K562 (cell line): ENCODE measurements around the gene GADD45B. TPM values are rescaled to one million over a fixed set of nuclear protein-coding genes. Genes with fewer than 3 reads are reported as not detected.

Source experiments
- BRD9 ChIP-seq: fragments of 450-650 bp; IDR thresholded peaks from 2 replicates; pipeline ENCODE4 v1.6.1; 2018; ENCODE audit warnings: low read depth; ENCODE audit not compliant: partially characterized antibody
- CREBBP ChIP-seq: IDR thresholded peaks from one replicate; pipeline ENCODE4 v1.6.1; 2012; ENCODE audit warnings: low read depth, mild to moderate bottlenecking, control low read depth, inconsistent platforms, low read length
- ELF4 ChIP-seq: fragments of 450-650 bp; formaldehyde crosslinking; IDR thresholded peaks from 2 replicates; pipeline ENCODE4 v1.4.0; 2022; ENCODE audit warnings: missing genetic modification characterization
- HIVEP1 ChIP-seq: fragments of 250-450 bp; sonication (Bioruptor Pico); IDR thresholded peaks from 2 replicates; pipeline ENCODE4 v1.4.0; 2020; ENCODE audit warnings: mild to moderate bottlenecking
- HMG20A ChIP-seq: fragments of 450-650 bp; formaldehyde crosslinking; conservative IDR thresholded peaks from 2 replicates; pipeline ENCODE4 v1.4.0; 2020; ENCODE audit warnings: mild to moderate bottlenecking, mixed read lengths
- IRF9 ChIP-seq: fragments of 450-650 bp; IDR thresholded peaks from 2 replicates; pipeline ENCODE4 v1.6.1; 2016; ENCODE audit warnings: missing biosample characterization, missing genetic modification characterization
- L3MBTL2 ChIP-seq: fragments of 450-650 bp; IDR thresholded peaks from 2 replicates; pipeline ENCODE4 v1.6.1; 2016; ENCODE audit warnings: mild to moderate bottlenecking, moderate library complexity
- MEIS2 ChIP-seq: fragments of 450-650 bp; IDR thresholded peaks from 2 replicates; pipeline ENCODE4 v1.6.1; 2014; ENCODE audit warnings: mild to moderate bottlenecking; ENCODE audit not compliant: partially characterized antibody
- NONO ChIP-seq, 2 experiments: fragments of 200-400 bp in 1 of 2; fragments of 450-650 bp in 1 of 2; formaldehyde crosslinking in 1 of 2; IDR thresholded peaks; 2 replicates each; pipeline ENCODE4 v1.6.1; 2017; ENCODE audit warnings: low read depth in 2 of 2, mild to moderate bottlenecking in 2 of 2, moderate library complexity in 2 of 2, low read length in 1 of 2
- NR0B1 ChIP-seq: fragments of 450-650 bp; IDR thresholded peaks from one replicate; pipeline ENCODE4 v1.6.1; 2018; ENCODE audit warnings: mild to moderate bottlenecking, moderate library complexity; ENCODE audit not compliant: partially characterized antibody
- PCBP2 ChIP-seq: fragments of 200-400 bp; formaldehyde crosslinking; IDR thresholded peaks from 2 replicates; pipeline ENCODE4 v1.6.1; 2018; ENCODE audit warnings: low read length, low read depth, mild to moderate bottlenecking, moderate library complexity; ENCODE audit not compliant: poor library complexity, severe bottlenecking
- PHF20 ChIP-seq: fragments of 450-650 bp; IDR thresholded peaks from 2 replicates; pipeline ENCODE4 v1.6.1; 2018; ENCODE audit not compliant: partially characterized antibody
- RBM25 ChIP-seq: fragments of 200-400 bp; formaldehyde crosslinking; IDR thresholded peaks from 2 replicates; pipeline ENCODE4 v1.6.1; 2018; ENCODE audit warnings: low read length, low read depth, moderate library complexity; ENCODE audit not compliant: severe bottlenecking
- RCOR1 ChIP-seq, 2 experiments: IDR thresholded peaks; 2 replicates each; pipeline ENCODE4 v1.6.1; 2012; ENCODE audit warnings: low read depth in 2 of 2, low read length in 2 of 2, borderline replicate concordance in 1 of 2, improper control_type of control experiment in 1 of 2
- RFX1 ChIP-seq: fragments of 450-650 bp; IDR thresholded peaks from 2 replicates; pipeline ENCODE4 v1.6.1; 2016; ENCODE audit warnings: mild to moderate bottlenecking, moderate library complexity
- SIN3B ChIP-seq: fragments of 450-650 bp; IDR thresholded peaks from 2 replicates; pipeline ENCODE4 v1.6.1; 2017; ENCODE audit warnings: low read depth, mild to moderate bottlenecking, moderate library complexity
- SRSF1 ChIP-seq: fragments of 200-400 bp; formaldehyde crosslinking; IDR thresholded peaks from 2 replicates; pipeline ENCODE4 v1.6.1; 2017; ENCODE audit warnings: mild to moderate bottlenecking, low read depth, low read length, moderate library complexity
- TAL1 ChIP-seq: fragments of 450-650 bp; IDR thresholded peaks from 2 replicates; pipeline ENCODE4 v1.6.1; 2016; ENCODE audit warnings: mild to moderate bottlenecking
- YY1 ChIP-seq, 3 experiments: IDR thresholded peaks; 2 replicates each; pipeline ENCODE4 v1.6.1; 2011; ENCODE audit warnings: low read length in 2 of 3, mild to moderate bottlenecking in 2 of 3, moderate library complexity in 2 of 3, borderline replicate concordance in 1 of 3, control low read depth in 1 of 3, low read depth in 1 of 3; ENCODE audit not compliant: insufficient read depth in 3 of 3, insufficient replicate concordance in 2 of 3, control insufficient read depth in 1 of 3, insufficient read length in 1 of 3; ENCODE audit errors: extremely low read depth in 1 of 3
- ZNF609 ChIP-seq: sonication (generic); formaldehyde crosslinking; IDR thresholded peaks from 2 replicates; pipeline ENCODE4 v1.8.1; 2023; ENCODE audit warnings: missing genetic modification reagents, mild to moderate bottlenecking, borderline replicate concordance
- polyA plus RNA-seq, 8 experiments: library from polyadenylated mRNA; depleted of rRNA in 4 of 8; stranded (reverse) in 5 of 8; unstranded in 3 of 8; fragments of >200 nt; fragmentation: Nextera tagmentation in 2 of 8; fragmentation: Illumina TruSeq in 1 of 8; extraction: Ambion mirVana in 2 of 8; extraction: Trizol in 1 of 8; gene quantifications; 2 replicates each; pipeline versions ENCODE4 v1.2.1 to v1.2.3, GENCODE V29; 2011 to 2014; ENCODE audit warnings: inconsistent platforms in 1 of 8, missing spikeins in 1 of 8
- total RNA-seq, 7 experiments: library from RNA; depleted of rRNA in 6 of 7; stranded (reverse); fragments of >200 nt in 6 of 7; fragmentation: Illumina TruSeq in 2 of 7; extraction: Trizol in 2 of 7; gene quantifications; 2 replicates each; pipeline versions ENCODE4 v1.2.1 to v1.2.3, GENCODE V29; 2011 to 2021; ENCODE audit warnings: low replicate concordance in 1 of 7

The GADD45B gene
- total and polyA plus RNA-seq, 9 of the 15 experiments (the other 6 are each of a cell fraction or from before 2014, with no cell fraction given) = 0.06 to 4.1 (median 2.1) TPM

DNA sequence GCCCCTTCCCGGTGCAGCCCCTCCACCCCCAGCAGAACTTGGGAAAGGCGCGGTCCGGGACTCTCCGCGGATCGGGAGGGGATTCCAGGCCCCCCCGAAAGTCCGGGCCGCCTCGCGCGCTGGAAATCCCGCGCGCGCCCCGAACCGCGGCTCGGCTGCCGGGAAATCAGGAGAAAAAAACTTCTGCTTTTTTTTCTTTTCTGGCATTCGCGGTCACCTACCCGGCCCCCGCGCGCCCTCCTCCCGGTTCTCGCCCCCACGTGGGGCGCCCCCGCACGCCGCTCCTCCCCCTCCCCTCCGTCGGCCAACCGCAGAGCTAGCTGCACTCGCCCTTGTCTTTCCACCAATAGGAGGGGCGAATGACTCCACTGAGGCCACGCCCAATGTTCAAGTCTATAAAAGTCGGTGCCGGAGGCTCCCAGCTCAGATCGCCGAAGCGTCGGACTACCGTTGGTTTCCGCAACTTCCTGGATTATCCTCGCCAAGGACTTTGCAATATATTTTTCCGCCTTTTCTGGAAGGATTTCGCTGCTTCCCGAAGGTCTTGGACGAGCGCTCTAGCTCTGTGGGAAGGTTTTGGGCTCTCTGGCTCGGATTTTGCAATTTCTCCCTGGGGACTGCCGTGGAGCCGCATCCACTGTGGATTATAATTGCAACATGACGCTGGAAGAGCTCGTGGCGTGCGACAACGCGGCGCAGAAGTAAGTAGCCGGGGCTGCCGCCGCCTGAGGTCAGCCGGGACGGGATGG, at the start of gene GADD45B (continued):
- TF ChIP-seq RCOR1 (IDR thresholded peaks at IDR 0.05; ENCODE audit: borderline replicate concordance in 1 of 2, low read depth in 2 of 2, low read length in 2 of 2) = no peak
- TF ChIP-seq SRSF1 = no peak
- no peak for TF ChIP-seq MEIS2
- no peak for TF ChIP-seq IRF9 (tag)
- no peak for TF ChIP-seq HMG20A (CRISPR knock-in tag)
- TF ChIP-seq TAL1 = no peak
- no peak for TF ChIP-seq RBM25
- peak; percentile 68 for TF ChIP-seq L3MBTL2
- no peak for TF ChIP-seq ZNF609
- TF ChIP-seq PCBP2 = no peak
- TF ChIP-seq NONO (IDR thresholded peaks at IDR 0.05; ENCODE audit: low read depth in 2 of 2, low read length in 1 of 2) = peak in 1 of 2 experiments; percentile 87; a peak in 2 of 4 replicates
- no peak for TF ChIP-seq YY1 (IDR thresholded peaks at IDR 0.05; ENCODE audit: borderline replicate concordance in 1 of 3, control insufficient read depth in 1 of 3, extremely low read depth in 1 of 3, insufficient read depth in 3 of 3, insufficient read length in 1 of 3, insufficient replicate concordance in 2 of 3, low read depth in 1 of 3, low read length in 2 of 3)
- no peak for TF ChIP-seq ELF4
- TF ChIP-seq HIVEP1 = no peak
- no peak for TF ChIP-seq NR0B1
- no peak for TF ChIP-seq CREBBP
- TF ChIP-seq BRD9 = no peak
- TF ChIP-seq PHF20 = no peak
- no peak for TF ChIP-seq SIN3B
- no peak for TF ChIP-seq RFX1
